Measurements from ENCODE around the gene EARS2.
"Not testable (repeated sequence)": the region's sequence is repeated elsewhere in the genome, so short reads cannot be mapped to it uniquely, and the experiment has no call there.

The EARS2 gene

DNA sequence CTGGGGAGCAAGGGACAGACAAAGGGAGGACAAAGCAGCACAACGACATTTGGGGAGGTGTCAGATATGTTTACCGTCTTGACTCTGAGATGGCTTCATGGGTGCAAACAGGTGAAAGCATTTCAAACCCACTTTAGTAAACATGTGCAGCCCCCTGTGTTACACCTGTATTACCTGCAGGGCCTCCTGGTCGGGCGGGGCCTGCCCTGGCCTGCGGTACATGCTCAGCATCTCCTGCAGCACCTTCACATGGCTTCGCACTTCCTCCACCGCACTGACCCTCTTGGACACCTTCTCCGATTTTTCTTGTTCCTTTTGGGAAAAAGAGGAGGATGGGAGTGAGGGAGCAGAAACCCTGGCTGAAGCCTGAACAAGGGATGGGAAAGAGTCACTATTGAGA is 71.3 kb downstream of the EARS2 start:
- in situ Hi-C loops (cut with HindIII; ENCODE audit: low pct_ligation_motif_present, low sequenced_read_pairs): no loop called here
- Histone ChIP-seq H3K27me3 (replicated peaks) (no peaks in the 10 kb centered on the region), H3K27ac (no peak overlapping the region), H3K36me3 (replicated peaks) (peaks cover 74% of the 10 kb centered on the region), H3K4me3 (ENCODE audit: low read depth, low read length) (no peak overlapping the region)
- no peak for DNase-seq
- TF ChIP-seq, protein P1, sequence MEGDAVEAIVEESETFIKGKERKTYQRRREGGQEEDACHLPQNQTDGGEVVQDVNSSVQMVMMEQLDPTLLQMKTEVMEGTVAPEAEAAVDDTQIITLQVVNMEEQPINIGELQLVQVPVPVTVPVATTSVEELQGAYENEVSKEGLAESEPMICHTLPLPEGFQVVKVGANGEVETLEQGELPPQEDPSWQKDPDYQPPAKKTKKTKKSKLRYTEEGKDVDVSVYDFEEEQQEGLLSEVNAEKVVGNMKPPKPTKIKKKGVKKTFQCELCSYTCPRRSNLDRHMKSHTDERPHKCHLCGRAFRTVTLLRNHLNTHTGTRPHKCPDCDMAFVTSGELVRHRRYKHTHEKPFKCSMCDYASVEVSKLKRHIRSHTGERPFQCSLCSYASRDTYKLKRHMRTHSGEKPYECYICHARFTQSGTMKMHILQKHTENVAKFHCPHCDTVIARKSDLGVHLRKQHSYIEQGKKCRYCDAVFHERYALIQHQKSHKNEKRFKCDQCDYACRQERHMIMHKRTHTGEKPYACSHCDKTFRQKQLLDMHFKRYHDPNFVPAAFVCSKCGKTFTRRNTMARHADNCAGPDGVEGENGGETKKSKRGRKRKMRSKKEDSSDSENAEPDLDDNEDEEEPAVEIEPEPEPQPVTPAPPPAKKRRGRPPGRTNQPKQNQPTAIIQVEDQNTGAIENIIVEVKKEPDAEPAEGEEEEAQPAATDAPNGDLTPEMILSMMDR (IDR thresholded peaks at IDR 0.05; ENCODE audit: low read depth, low read length, missing control alignments): no peak

DNA sequence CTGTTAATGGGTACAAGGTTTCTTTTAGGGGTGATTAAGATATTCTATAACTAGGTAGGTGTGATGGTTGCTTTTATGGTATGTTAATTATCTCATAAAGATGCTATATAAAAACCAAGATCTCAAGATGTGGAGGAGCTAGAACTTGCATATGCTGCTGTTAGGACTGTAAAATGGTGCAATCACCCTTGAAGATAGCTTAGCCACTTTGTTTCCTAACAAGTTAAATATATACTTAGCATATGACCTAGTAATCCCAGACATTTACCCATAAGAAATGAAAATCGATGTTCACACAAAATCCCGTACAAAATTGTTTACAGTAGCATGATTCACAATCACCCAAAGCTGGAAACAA is 71.9 kb downstream of the EARS2 start:
- in situ Hi-C loops (cut with HindIII; ENCODE audit: low pct_ligation_motif_present, low sequenced_read_pairs): no loop called here
- no peak for DNase-seq
- no peak overlapping the region for H3K4me3 ChIP-seq (ENCODE audit: low read depth, low read length)
- H3K27ac ChIP-seq: no peak overlapping the region
- peaks cover 77% of the 10 kb centered on the region for H3K36me3 ChIP-seq (replicated peaks)
- no peaks in the 10 kb centered on the region for H3K27me3 ChIP-seq (replicated peaks)
- TF ChIP-seq, protein P1 (IDR thresholded peaks at IDR 0.05; ENCODE audit: low read depth, low read length, missing control alignments): no peak

DNA sequence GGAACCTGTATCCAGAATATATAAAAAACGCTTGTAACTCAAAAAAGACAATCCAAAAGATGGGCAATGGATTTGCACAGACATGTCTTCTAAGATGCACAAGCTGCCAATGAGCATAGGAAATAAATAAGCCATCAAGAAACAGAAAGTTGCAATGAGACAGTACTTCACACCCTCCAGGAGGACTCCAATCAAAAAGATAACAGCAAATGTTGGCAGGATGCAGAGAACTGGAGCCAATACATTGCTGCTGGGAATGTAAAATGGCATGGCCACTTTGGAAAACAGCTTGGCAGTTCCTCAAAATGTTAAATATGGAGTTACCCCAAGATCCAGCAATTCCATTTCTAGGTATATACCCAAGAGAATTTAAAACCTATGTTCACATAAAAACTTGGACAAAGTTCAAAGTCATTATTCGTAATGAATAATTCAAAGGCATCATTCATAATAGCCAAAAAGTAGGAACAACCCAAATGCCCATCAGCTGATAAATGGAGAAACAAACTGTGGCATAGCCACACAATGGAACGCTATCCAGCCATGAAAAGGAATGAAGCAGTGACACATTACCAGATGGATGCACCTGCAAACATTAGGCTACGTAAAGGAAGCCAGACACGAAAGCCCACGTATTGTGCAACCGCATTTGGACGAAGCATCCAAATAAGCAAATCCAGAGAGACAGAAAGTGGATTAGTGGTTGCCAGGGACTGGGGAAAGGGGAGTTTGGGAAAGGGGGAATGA is 72.5 kb downstream of the EARS2 start:
- TF ChIP-seq, protein P1 (IDR thresholded peaks at IDR 0.05; ENCODE audit: low read depth, low read length, missing control alignments): no peak
- in situ Hi-C loops (cut with HindIII; ENCODE audit: low pct_ligation_motif_present, low sequenced_read_pairs): no loop called here
- peaks cover 79% of the 10 kb centered on the region for H3K36me3 ChIP-seq (replicated peaks)
- no peak overlapping the region for H3K27ac ChIP-seq
- DNase-seq: no peak
- no peaks in the 10 kb centered on the region for H3K27me3 ChIP-seq (replicated peaks)
- no peak overlapping the region for H3K4me3 ChIP-seq (ENCODE audit: low read depth, low read length)

DNA sequence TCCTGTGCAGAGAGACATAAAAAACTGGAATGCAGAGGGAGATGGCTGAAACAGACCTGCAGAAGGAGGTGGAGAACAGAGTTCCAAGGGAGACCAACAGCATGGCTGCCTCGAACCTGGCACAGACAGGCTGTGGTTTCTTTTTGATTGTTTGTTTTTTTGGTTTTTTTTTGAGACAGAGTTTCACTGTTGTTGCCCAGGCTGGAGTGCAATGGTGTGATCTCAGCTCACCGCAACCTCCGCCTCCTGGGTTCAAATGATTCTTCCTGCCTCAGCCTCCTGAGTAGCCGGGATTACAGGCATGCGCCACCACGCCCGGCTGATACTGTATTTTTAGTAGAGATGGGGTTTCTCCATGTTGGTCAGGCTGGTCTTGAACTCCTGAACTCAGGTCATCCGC is 73.7 kb downstream of the EARS2 start:
- H3K27ac ChIP-seq; in situ Hi-C loops (cut with HindIII; ENCODE audit: low pct_ligation_motif_present, low sequenced_read_pairs); DNase-seq; H3K4me3 ChIP-seq (ENCODE audit: low read depth, low read length); H3K27me3 ChIP-seq (replicated peaks): not testable (repeated sequence)
- H3K36me3 ChIP-seq (replicated peaks): peaks cover 80% of the 10 kb centered on the region

DNA sequence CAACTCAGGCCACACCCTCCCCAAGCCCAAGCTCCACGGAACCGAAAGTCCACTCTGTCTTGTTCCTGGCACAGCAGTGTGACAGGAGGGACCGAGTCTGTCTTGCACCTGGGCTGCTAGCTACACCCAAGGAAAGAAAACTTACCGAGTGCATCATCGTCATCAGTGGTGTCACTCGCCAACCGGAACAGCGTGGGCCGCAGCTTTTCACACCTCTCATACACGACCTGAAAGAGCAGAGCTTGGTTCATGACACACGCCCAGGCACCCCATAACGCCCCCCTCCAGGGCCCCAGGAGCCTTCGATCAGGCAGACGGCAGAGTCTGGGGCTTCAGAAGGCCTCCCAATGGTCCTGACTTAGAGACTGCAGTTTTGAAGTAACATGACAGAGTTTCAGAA is 74.4 kb downstream of the EARS2 start:
- H3K27ac ChIP-seq: no peak overlapping the region
- TF ChIP-seq, protein P1 (IDR thresholded peaks at IDR 0.05; ENCODE audit: low read depth, low read length, missing control alignments): no peak
- no peak overlapping the region for H3K4me3 ChIP-seq (ENCODE audit: low read depth, low read length)
- H3K27me3 ChIP-seq (replicated peaks): no peaks in the 10 kb centered on the region
- peaks cover 77% of the 10 kb centered on the region for H3K36me3 ChIP-seq (replicated peaks)
- no peak for DNase-seq
- in situ Hi-C loops (cut with HindIII; ENCODE audit: low pct_ligation_motif_present, low sequenced_read_pairs): no loop called here

DNA sequence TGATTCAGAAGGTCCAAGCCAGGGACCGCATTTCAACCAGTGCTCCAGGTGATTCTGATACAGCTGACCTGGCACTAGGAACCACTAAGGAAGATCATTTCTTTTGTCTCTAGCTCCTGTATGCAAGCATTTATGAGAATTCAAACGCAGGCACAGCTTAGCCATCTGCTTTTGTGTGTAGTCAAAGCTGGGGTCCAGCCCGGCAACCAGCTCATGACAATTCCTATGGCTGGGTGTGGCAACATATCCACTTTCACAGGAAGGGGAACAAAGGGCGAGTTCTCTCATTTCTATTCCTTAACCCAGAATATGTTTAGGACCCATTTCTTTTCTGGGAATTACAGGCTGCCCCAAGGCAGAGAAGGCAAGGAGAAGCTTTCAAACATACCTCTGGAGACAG is 76.9 kb downstream of the EARS2 start:
- Histone ChIP-seq H3K27ac (no peak overlapping the region), H3K36me3 (replicated peaks) (peaks cover 60% of the 10 kb centered on the region), H3K27me3 (replicated peaks) (no peaks in the 10 kb centered on the region), H3K4me3 (ENCODE audit: low read depth, low read length) (no peak overlapping the region)
- no peak for DNase-seq
- TF ChIP-seq, protein P1 (IDR thresholded peaks at IDR 0.05; ENCODE audit: low read depth, low read length, missing control alignments): no peak
- in situ Hi-C loops (cut with HindIII; ENCODE audit: low pct_ligation_motif_present, low sequenced_read_pairs): no loop called here
